GM12878 (cell line): ENCODE measurements around the gene FCER1G.

Source experiments
- HDGF ChIP-seq: fragments of 450-650 bp; IDR thresholded peaks from 2 replicates; pipeline ENCODE4 v1.6.1; 2016; ENCODE audit warnings: antibody characterized with exemption
- MYC ChIP-seq: IDR thresholded peaks from 2 replicates; pipeline ENCODE4 v1.6.1; 2011; ENCODE audit warnings: mild to moderate bottlenecking, low read length, moderate library complexity, inconsistent platforms; ENCODE audit not compliant: insufficient read depth, insufficient replicate concordance, insufficient read length, severe bottlenecking
- NBN ChIP-seq: fragments of 450-650 bp; IDR thresholded peaks from 2 replicates; pipeline ENCODE4 v1.6.1; 2016
- NR2C2 ChIP-seq: IDR thresholded peaks from 2 replicates; pipeline ENCODE4 v1.6.1; 2011; ENCODE audit warnings: borderline replicate concordance, low read depth; ENCODE audit not compliant: control insufficient read depth, insufficient read length
- TF ChIP-seq, protein P1 (sequence below): fragments of 450-650 bp; IDR thresholded peaks from 2 replicates; pipeline ENCODE4 v1.6.1; 2016; ENCODE audit warnings: mild to moderate bottlenecking, moderate library complexity, borderline replicate concordance
- TF ChIP-seq, protein P2 (sequence below): fragments of 450-650 bp; IDR thresholded peaks from 2 replicates; pipeline ENCODE4 v1.6.1; 2017; ENCODE audit warnings: mild to moderate bottlenecking, low read depth, inconsistent platforms; ENCODE audit not compliant: poor library complexity, severe bottlenecking
- TF ChIP-seq, protein P3 (sequence below), 3 experiments: IDR thresholded peaks in 2 of 3; conservative IDR thresholded peaks in 1 of 3; 2 replicates each; pipeline ENCODE4 v1.5.1; 2011; ENCODE audit warnings: low read depth in 3 of 3, low read length in 3 of 3, mild to moderate bottlenecking in 3 of 3, control low read depth in 2 of 3, moderate library complexity in 2 of 3, inconsistent platforms in 1 of 3, mixed read lengths in 1 of 3; ENCODE audit not compliant: control insufficient read depth in 2 of 3, insufficient read depth in 1 of 3; ENCODE audit errors: extremely low read depth in 1 of 3

DNA sequence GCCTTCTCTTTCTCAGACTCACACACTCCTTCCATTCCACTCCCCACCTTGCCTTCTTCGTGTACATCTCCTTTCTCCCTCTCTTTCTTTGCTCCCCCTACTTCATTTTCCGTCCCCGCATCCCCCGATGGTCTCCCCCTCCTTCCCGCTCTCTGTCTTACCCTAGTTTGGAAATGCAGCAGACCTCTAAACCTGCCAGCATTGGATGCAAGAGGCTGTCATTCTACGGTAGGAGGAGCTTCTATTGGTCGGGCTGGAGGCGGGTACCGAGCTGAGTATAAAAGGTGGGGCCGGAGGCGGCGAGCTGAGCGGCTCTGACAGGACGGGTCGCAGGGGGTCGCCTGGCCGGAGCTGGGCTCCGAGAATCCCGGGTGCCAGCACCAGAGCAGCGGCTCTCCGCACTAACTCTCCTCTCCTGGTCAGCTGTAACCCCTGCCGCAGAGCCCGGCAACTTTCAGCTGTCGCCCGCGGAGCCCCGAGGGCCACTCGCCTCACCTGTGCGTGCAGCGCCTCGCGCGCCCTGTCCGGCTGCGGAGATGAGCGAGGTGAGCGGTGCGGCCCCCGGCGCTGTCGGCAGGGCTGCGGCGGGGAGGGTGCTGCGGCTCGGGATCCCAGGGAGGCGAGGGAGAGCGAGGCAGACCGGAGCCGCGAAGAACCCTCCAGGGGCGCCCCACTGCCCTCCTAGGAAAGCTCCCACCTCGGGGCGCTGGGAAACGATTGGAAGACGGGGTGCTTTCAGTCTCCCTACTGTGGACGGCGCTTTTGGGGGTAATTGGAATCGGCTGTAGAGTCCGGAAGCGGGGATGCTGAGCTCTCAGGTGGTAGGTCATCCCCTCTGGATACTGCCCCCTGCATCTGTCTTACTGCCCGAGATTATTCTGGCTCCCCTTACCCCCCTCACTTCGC, 43.6 kb downstream of the FCER1G start, which contains the start of gene PCP4L1:
- TF ChIP-seq NR2C2, result no peak
- TF ChIP-seq, protein P1, sequence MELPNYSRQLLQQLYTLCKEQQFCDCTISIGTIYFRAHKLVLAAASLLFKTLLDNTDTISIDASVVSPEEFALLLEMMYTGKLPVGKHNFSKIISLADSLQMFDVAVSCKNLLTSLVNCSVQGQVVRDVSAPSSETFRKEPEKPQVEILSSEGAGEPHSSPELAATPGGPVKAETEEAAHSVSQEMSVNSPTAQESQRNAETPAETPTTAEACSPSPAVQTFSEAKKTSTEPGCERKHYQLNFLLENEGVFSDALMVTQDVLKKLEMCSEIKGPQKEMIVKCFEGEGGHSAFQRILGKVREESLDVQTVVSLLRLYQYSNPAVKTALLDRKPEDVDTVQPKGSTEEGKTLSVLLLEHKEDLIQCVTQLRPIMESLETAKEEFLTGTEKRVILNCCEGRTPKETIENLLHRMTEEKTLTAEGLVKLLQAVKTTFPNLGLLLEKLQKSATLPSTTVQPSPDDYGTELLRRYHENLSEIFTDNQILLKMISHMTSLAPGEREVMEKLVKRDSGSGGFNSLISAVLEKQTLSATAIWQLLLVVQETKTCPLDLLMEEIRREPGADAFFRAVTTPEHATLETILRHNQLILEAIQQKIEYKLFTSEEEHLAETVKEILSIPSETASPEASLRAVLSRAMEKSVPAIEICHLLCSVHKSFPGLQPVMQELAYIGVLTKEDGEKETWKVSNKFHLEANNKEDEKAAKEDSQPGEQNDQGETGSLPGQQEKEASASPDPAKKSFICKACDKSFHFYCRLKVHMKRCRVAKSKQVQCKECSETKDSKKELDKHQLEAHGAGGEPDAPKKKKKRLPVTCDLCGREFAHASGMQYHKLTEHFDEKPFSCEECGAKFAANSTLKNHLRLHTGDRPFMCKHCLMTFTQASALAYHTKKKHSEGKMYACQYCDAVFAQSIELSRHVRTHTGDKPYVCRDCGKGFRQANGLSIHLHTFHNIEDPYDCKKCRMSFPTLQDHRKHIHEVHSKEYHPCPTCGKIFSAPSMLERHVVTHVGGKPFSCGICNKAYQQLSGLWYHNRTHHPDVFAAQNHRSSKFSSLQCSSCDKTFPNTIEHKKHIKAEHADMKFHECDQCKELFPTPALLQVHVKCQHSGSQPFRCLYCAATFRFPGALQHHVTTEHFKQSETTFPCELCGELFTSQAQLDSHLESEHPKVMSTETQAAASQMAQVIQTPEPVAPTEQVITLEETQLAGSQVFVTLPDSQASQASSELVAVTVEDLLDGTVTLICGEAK, result no peak
- TF ChIP-seq, protein P2, sequence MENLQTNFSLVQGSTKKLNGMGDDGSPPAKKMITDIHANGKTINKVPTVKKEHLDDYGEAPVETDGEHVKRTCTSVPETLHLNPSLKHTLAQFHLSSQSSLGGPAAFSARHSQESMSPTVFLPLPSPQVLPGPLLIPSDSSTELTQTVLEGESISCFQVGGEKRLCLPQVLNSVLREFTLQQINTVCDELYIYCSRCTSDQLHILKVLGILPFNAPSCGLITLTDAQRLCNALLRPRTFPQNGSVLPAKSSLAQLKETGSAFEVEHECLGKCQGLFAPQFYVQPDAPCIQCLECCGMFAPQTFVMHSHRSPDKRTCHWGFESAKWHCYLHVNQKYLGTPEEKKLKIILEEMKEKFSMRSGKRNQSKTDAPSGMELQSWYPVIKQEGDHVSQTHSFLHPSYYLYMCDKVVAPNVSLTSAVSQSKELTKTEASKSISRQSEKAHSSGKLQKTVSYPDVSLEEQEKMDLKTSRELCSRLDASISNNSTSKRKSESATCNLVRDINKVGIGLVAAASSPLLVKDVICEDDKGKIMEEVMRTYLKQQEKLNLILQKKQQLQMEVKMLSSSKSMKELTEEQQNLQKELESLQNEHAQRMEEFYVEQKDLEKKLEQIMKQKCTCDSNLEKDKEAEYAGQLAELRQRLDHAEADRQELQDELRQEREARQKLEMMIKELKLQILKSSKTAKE, result no peak
- TF ChIP-seq, protein P3, sequence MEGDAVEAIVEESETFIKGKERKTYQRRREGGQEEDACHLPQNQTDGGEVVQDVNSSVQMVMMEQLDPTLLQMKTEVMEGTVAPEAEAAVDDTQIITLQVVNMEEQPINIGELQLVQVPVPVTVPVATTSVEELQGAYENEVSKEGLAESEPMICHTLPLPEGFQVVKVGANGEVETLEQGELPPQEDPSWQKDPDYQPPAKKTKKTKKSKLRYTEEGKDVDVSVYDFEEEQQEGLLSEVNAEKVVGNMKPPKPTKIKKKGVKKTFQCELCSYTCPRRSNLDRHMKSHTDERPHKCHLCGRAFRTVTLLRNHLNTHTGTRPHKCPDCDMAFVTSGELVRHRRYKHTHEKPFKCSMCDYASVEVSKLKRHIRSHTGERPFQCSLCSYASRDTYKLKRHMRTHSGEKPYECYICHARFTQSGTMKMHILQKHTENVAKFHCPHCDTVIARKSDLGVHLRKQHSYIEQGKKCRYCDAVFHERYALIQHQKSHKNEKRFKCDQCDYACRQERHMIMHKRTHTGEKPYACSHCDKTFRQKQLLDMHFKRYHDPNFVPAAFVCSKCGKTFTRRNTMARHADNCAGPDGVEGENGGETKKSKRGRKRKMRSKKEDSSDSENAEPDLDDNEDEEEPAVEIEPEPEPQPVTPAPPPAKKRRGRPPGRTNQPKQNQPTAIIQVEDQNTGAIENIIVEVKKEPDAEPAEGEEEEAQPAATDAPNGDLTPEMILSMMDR (IDR thresholded peaks at IDR 0.05 in 2 of 3, conservative IDR thresholded peaks at IDR 0.05 in 1 of 3; ENCODE audit: control insufficient read depth in 2 of 3, extremely low read depth in 1 of 3, insufficient read depth in 1 of 3, low read depth in 3 of 3, low read length in 3 of 3), result no peak
- TF ChIP-seq HDGF, result no peak
- no peak for TF ChIP-seq MYC
- TF ChIP-seq NBN, result peak; percentile 39; the same call in 1 of the 2 replicates
